OCI-LY7 (cell line): ENCODE measurements around the gene PCDH9. TPM values are rescaled to one million over a fixed set of nuclear protein-coding genes. Genes with fewer than 3 reads are reported as not detected.

ENCODE experiments used
- BruUV-seq: library from RNA; stranded (reverse); fragments of 400-500 nt; replicated peaks from 2 replicates; lab custom pipeline; 2021; lab: Mats Ljungman, UMichigan
- CTCF ChIA-PET: fragments of 300-600 bp; sonication (Branson Sonifier 250); formaldehyde crosslinking; loops from one replicate; lab custom pipeline; 2022; ENCODE audit warnings: antibody characterized with exemption; ENCODE audit not compliant: unreplicated experiment; lab: Charles Lee
- POLR2A ChIA-PET: fragments of 300-600 bp; sonication (Branson Sonifier 250); formaldehyde crosslinking; loops from one replicate; lab custom pipeline; 2022; ENCODE audit warnings: antibody characterized with exemption; lab: Charles Lee
- DNase-seq: peaks from one replicate; pipeline ENCODE4 v3.0.0-alpha.2; 2015; ENCODE audit warnings: low spot score
- H2AFZ ChIP-seq: fragments of 200-600 bp; sonication (generic), shearing (Covaris generic); 2 replicates; pipeline ENCODE4 v1.6.1; 2014; ENCODE audit warnings: mild to moderate bottlenecking, antibody characterized with exemption, low read length, moderate library complexity
- H3K27ac ChIP-seq: fragments of 200-600 bp; sonication (generic); 2 replicates; pipeline ENCODE4 v1.5.1; 2014; ENCODE audit warnings: mixed run types, low read depth, mild to moderate bottlenecking, moderate library complexity, low read length, inconsistent platforms; ENCODE audit not compliant: poor library complexity, severe bottlenecking
- H3K36me3 ChIP-seq: fragments of 200-600 bp; sonication (generic); 2 replicates; pipeline ENCODE4 v1.6.1; 2014; ENCODE audit warnings: mild to moderate bottlenecking, antibody characterized with exemption, low read length, moderate library complexity, mixed read lengths; ENCODE audit not compliant: insufficient read depth
- H3K4me1 ChIP-seq: fragments of 200-600 bp; sonication (generic); 2 replicates; pipeline ENCODE4 v1.5.1; 2014; ENCODE audit warnings: mild to moderate bottlenecking, low read length; ENCODE audit not compliant: insufficient read depth, poor library complexity, severe bottlenecking
- H3K4me2 ChIP-seq: fragments of 200-600 bp; sonication (generic); 2 replicates; pipeline ENCODE4 v1.6.1; 2014; ENCODE audit warnings: mild to moderate bottlenecking, low read length
- H3K4me3 ChIP-seq: fragments of 200-600 bp; sonication (generic); 2 replicates; pipeline ENCODE4 v1.5.1; 2014; ENCODE audit warnings: mild to moderate bottlenecking, low read depth, low read length; ENCODE audit not compliant: poor library complexity, severe bottlenecking
- H3K79me2 ChIP-seq: fragments of 200-600 bp; sonication (generic); 2 replicates; pipeline ENCODE4 v1.6.1; 2016; ENCODE audit warnings: low read depth, mild to moderate bottlenecking, low read length, moderate library complexity, mixed read lengths; ENCODE audit not compliant: insufficient read depth
- H3K9me2 ChIP-seq: fragments of 200-600 bp; sonication (generic); 2 replicates; pipeline ENCODE4 v1.6.1; 2016; ENCODE audit warnings: mild to moderate bottlenecking, low read length, mixed read lengths; ENCODE audit not compliant: insufficient read depth
- H3K9me3 ChIP-seq: fragments of 200-600 bp; sonication (generic); 2 replicates; pipeline ENCODE4 v1.6.1; 2014; ENCODE audit warnings: mild to moderate bottlenecking, mixed run types, low read length, mixed read lengths
- H4K20me1 ChIP-seq: fragments of 200-600 bp; sonication (generic); 2 replicates; pipeline ENCODE4 v1.6.1; 2014; ENCODE audit warnings: mild to moderate bottlenecking, antibody characterized with exemption, low read length, moderate library complexity, mixed read lengths; ENCODE audit not compliant: insufficient read depth
- CTCF ChIP-seq: fragments of 200-600 bp; sonication (generic); conservative IDR thresholded peaks from 2 replicates; pipeline ENCODE4 v1.5.1; 2014; ENCODE audit warnings: mild to moderate bottlenecking, antibody characterized with exemption, low read length, moderate library complexity, mixed read lengths
- EZH2phosphoT487 ChIP-seq: fragments of 200-600 bp; sonication (generic); IDR thresholded peaks from 2 replicates; pipeline ENCODE4 v1.6.1; 2018; ENCODE audit warnings: low read depth, borderline replicate concordance, mild to moderate bottlenecking, mixed run types, antibody characterized with exemption, low read length, moderate library complexity, mixed read lengths
- intact Hi-C: fragments of 100-400 bp; cut with micrococcal nuclease; formaldehyde crosslinking; loops from one replicate; pipeline ENCODE4 v1.10.0; 2022; ENCODE audit not compliant: unreplicated experiment
- total RNA-seq, 2 experiments: library from RNA; depleted of rRNA in 1 of 2; stranded (reverse); fragments of >200 nt in 1 of 2; shearing (Covaris generic) in 1 of 2; gene quantifications; 2 replicates each; pipeline ENCODE4 v1.2.3, GENCODE V29; 2014 to 2022

Gene PCDH9
- total RNA-seq, 2 experiments from 2014 or later = 20.1 to 26.0 TPM

GRCh38 chr13:66994097-66994496 lies 236.0 kb downstream of the PCDH9 start:
- Histone ChIP-seq H4K20me1 (no peaks in the 10 kb centered on the region), H3K27ac (peak overlapping the region; percentile 99), H3K4me2 (peak overlapping the region; percentile 75), H2AFZ (peak overlapping the region; percentile 91), H3K36me3 (peaks cover 51% of the 10 kb centered on the region), H3K4me3 (peak overlapping the region; percentile 49), H3K4me1 (peaks cover 70% of the 10 kb centered on the region), H3K9me3 (peaks cover 47% of the 10 kb centered on the region; the same call in 1 of the 2 replicates), H3K9me2 (no peaks in the 10 kb centered on the region), H3K79me2 (no peaks in the 10 kb centered on the region)
- intact Hi-C loops = loop anchor here (2.0 to 10.0 kb wide), 2 partner anchors 499 to 855 kb away; no protein-coding TSS in a partner anchor
- CTCF ChIA-PET = interaction anchor here (0.7 to 2.7 kb wide), 8 partner anchors 31 to 883 kb away, joined by 3 to 9 read pairs (median 4); no protein-coding TSS in a partner anchor
- TF ChIP-seq CTCF = peak; percentile 81
- no peak for TF ChIP-seq EZH2phosphoT487
- peak; percentile 90 for DNase-seq
- no TSS peak for BruUV-seq
- POLR2A ChIA-PET = interaction anchor here (0.5 to 5.2 kb wide), 32 partner anchors 11 to 1107 kb away, joined by 3 to 57 read pairs (median 4); no protein-coding TSS in a partner anchor

GRCh38 chr13:66992719-66993118 lies 237.4 kb downstream of the PCDH9 start:
- DNase-seq = no peak
- Histone ChIP-seq H3K79me2 (no peaks in the 10 kb centered on the region), H3K4me2 (no peak overlapping the region), H3K4me1 (peaks cover 58% of the 10 kb centered on the region), H3K27ac (peak overlapping the region; percentile 99), H3K9me3 (peaks cover 44% of the 10 kb centered on the region; the same call in 1 of the 2 replicates), H2AFZ (peak overlapping the region; percentile 95), H3K36me3 (peaks cover 46% of the 10 kb centered on the region), H3K9me2 (no peaks in the 10 kb centered on the region), H3K4me3 (no peak overlapping the region), H4K20me1 (no peaks in the 10 kb centered on the region)
- no peak for TF ChIP-seq CTCF
- TF ChIP-seq EZH2phosphoT487 = no peak
- CTCF ChIA-PET = interaction anchor here (1.1 kb wide), 1 partner anchor 107 kb away, joined by 3 read pairs; no protein-coding TSS in a partner anchor
- POLR2A ChIA-PET = interaction anchor here (0.6 to 5.2 kb wide), 14 partner anchors 9 to 856 kb away, joined by 3 to 45 read pairs (median 4); no protein-coding TSS in a partner anchor
- intact Hi-C loops = loop anchor here (10.0 kb wide), 1 partner anchor 498 kb away; no protein-coding TSS in a partner anchor
- no TSS peak for BruUV-seq

GRCh38 chr13:66992183-66992582 lies 238.0 kb downstream of the PCDH9 start:
- DNase-seq = peak; percentile 22
- intact Hi-C loops = loop anchor here (10.0 kb wide), 1 partner anchor 497 kb away; no protein-coding TSS in a partner anchor
- Histone ChIP-seq H3K4me1 (peaks cover 53% of the 10 kb centered on the region), H2AFZ (peak overlapping the region; percentile 95), H3K4me3 (no peak overlapping the region), H3K27ac (peak overlapping the region; percentile 99), H3K4me2 (no peak overlapping the region), H4K20me1 (no peaks in the 10 kb centered on the region), H3K9me3 (peaks cover 42% of the 10 kb centered on the region; the same call in 1 of the 2 replicates), H3K9me2 (no peaks in the 10 kb centered on the region), H3K36me3 (peaks cover 43% of the 10 kb centered on the region), H3K79me2 (no peaks in the 10 kb centered on the region)
- CTCF ChIA-PET = interaction anchor here (1.1 kb wide), 1 partner anchor 106 kb away, joined by 3 read pairs; no protein-coding TSS in a partner anchor
- POLR2A ChIA-PET = interaction anchor here (0.6 to 5.2 kb wide), 13 partner anchors 10 to 301 kb away, joined by 3 to 45 read pairs (median 4); no protein-coding TSS in a partner anchor
- no peak for TF ChIP-seq EZH2phosphoT487
- TF ChIP-seq CTCF = no peak
- BruUV-seq = no TSS peak
